Brain microvascular endothelial cell (primary cell): ENCODE measurements around the gene LMTK3.

ENCODE experiments used
- DNase-seq: peaks from one replicate; pipeline ENCODE4 v3.0.0-alpha.2; 2020
- H3K27ac ChIP-seq: fragments of 250-450 bp; sonication (Bioruptor Pico); 2 replicates; pipeline ENCODE4 v1.5.1; 2020; ENCODE audit warnings: mild to moderate bottlenecking, moderate library complexity
- H3K27me3 ChIP-seq: fragments of 250-450 bp; sonication (Bioruptor Pico); replicated peaks from 2 replicates; pipeline ENCODE4 v1.5.1; 2020; ENCODE audit warnings: mild to moderate bottlenecking
- H3K36me3 ChIP-seq: fragments of 250-450 bp; sonication (Bioruptor Pico); replicated peaks from 2 replicates; pipeline ENCODE4 v1.5.1; 2020; ENCODE audit warnings: mild to moderate bottlenecking
- H3K4me3 ChIP-seq: 2 replicates; pipeline ENCODE4 v1.5.1; 2011; ENCODE audit warnings: low read depth, mild to moderate bottlenecking, control low read depth, low read length, moderate library complexity
- in situ Hi-C: cut with HindIII; loops from 2 replicates; pipeline ENCODE4 v1.10.0; 2017; ENCODE audit warnings: low sequenced_read_pairs, low pct_ligation_motif_present
- TF ChIP-seq, protein P1 (sequence below): IDR thresholded peaks from 2 replicates; pipeline ENCODE4 v1.5.1; 2011; ENCODE audit warnings: low read depth, mild to moderate bottlenecking, moderate library complexity, low read length, control low read depth, inconsistent platforms; ENCODE audit errors: missing control alignments

LMTK3 gene

DNA sequence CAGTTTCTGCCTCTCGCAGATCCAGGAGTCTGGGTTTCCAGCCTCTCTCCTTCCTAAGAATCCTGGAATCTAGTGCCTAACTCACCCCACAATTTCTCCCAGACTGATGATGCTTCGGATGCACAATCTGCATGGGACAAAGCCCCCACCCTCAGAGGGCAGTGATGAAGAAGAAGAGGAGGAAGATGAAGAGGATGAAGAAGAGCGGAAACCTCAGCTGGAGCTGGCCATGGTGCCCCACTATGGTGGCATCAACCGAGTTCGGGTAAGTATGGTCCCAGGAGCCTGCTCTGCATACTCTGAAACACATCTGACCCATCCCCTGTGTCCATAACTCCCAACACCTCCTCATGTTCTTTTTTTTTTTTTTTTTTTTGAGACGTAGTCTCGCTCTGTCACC is 65.1 kb downstream of the LMTK3 start:
- Histone ChIP-seq H3K27me3 (peaks cover 17% of the 10 kb centered on the region), H3K36me3 (peaks cover 41% of the 10 kb centered on the region), H3K27ac (peak overlapping the region; percentile 81), H3K4me3 (peak overlapping the region; percentile 97)
- TF ChIP-seq, protein P1, sequence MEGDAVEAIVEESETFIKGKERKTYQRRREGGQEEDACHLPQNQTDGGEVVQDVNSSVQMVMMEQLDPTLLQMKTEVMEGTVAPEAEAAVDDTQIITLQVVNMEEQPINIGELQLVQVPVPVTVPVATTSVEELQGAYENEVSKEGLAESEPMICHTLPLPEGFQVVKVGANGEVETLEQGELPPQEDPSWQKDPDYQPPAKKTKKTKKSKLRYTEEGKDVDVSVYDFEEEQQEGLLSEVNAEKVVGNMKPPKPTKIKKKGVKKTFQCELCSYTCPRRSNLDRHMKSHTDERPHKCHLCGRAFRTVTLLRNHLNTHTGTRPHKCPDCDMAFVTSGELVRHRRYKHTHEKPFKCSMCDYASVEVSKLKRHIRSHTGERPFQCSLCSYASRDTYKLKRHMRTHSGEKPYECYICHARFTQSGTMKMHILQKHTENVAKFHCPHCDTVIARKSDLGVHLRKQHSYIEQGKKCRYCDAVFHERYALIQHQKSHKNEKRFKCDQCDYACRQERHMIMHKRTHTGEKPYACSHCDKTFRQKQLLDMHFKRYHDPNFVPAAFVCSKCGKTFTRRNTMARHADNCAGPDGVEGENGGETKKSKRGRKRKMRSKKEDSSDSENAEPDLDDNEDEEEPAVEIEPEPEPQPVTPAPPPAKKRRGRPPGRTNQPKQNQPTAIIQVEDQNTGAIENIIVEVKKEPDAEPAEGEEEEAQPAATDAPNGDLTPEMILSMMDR, result no peak
- in situ Hi-C loops, result no loop called here
- no peak for DNase-seq

DNA sequence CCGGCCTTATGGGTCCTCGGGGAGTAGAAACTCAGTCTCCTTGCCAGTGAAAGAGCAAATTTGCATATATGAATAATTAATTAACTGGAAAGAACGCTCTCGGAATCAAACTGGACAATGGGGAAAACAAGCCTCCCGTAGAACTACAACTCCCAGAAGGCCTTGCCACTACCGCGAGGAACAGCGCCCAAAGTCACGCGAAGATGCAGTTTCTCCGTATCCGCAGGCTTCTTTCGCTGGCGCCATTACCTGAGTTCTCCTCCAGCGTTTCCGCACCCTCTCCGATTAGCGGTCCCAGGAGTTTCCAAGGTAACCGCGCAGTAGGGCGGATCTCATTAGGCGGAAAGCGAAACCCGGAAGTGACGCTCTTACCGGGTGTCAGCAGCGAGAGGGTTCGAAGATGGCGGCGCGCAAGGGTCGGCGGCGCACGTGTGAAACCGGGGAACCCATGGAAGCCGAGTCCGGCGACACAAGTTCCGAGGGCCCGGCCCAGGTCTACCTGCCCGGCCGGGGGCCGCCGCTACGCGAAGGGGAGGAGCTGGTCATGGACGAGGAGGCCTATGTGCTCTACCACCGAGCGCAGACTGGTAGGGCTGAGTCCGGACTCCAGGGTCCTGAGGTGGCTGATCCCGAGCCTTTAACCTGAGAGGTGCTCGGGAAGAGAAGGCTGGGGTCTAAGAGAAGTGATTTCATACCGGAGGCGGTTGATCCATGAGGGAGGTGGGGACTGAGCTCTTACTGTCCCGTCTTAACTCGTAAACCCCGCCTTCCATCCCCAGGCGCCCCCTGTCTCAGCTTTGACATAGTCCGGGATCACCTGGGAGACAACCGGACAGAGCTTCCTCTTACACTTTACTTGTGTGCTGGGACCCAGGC is 65.8 kb downstream of the LMTK3 start, which contains the start of gene GRWD1:
TSS of gene GRWD1 (plus strand) at position 378 of the 876 bp plus-strand sequence. CDS start at position 401, 23 bp downstream.
- Histone ChIP-seq H3K27me3 (peaks cover 17% of the 10 kb centered on the region), H3K4me3 (peak within 1 kb of the TSS; percentile 97), H3K36me3 (peaks cover 33% of the 10 kb centered on the region), H3K27ac (peak within 1 kb of the TSS; percentile 81)
- DNase-seq, result peak; percentile 95
- TF ChIP-seq, protein P1, result peak; percentile 45
- in situ Hi-C loops, result no loop called here

DNA sequence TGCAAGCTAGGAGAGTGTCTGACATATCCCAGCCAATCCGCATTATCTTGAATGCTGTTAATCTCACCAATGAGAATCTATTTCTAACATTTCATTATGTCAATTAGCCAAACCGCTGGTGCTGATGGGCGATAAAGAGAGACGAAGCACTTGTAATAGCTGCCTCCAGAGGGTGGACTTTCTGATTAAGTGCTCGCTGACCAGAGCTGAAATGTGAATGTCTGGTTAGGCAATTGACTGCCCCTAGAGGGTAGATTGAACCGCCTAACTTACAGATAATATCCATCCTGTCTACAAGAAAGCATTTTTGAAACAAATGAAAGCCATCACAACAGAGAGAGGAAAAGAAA is 66.4 kb downstream of the LMTK3 start:
- in situ Hi-C loops, result no loop called here
- Histone ChIP-seq H3K36me3 (peaks cover 27% of the 10 kb centered on the region), H3K27me3 (peaks cover 17% of the 10 kb centered on the region), H3K4me3 (peak overlapping the region; percentile 97), H3K27ac (peak overlapping the region; percentile 81)
- TF ChIP-seq, protein P1, result peak; percentile 79
- DNase-seq, result peak; percentile 92

DNA sequence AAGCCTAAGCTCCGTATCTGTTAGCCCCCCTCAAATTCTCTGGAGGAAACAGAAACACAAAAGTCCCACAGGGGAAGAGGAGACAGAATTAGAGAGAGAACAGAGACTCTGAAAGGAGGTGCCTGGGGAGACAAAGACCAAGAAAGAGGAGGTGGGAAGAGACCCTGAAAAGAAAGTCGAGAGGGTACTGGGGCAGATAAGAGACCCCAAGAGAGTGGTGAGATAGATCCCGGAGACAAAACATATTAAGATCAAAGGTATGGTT is 66.8 kb downstream of the LMTK3 start:
- Histone ChIP-seq H3K27ac (no peak overlapping the region), H3K27me3 (peaks cover 17% of the 10 kb centered on the region), H3K36me3 (peaks cover 25% of the 10 kb centered on the region), H3K4me3 (peak overlapping the region; percentile 97)
- no peak for DNase-seq
- TF ChIP-seq, protein P1, result no peak
- in situ Hi-C loops, result no loop called here

DNA sequence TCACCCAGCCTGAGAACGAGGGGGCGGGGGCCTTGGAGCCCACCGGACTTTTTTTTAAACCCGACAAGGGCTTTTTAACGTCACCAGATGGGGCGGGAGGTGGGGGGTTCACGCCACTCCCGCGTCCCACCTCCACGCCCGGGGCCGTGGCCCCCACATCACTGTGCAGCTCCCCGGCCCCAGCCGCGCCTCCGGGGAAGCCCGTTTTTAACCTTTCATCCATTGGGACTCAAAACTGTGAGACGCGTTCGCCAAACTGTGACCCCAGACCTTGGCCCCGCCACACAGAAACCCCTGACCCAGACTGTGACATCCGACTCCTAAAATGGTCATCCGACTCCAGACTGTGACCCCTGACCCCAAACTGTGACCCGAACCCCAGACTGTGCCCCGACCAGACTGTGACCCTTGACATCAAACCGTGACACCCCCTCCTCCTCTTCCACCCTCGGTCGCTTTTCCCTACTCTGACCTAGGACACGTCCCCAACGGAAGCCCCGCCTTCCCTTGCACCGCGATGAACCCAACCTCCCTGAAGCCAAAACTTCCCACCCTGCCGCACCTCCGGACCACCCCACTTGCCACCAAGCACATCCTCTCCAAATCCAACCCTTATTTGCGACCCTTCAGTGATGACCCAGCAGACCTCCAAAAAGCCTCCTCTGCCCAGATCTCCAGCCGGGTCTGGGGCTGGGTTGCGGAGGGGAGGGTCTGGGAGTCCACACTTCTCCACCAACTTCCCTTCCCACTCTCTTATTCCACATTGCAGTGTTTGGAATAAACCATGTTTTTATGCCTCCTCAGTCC is 67.3 kb downstream of the LMTK3 start:
- TF ChIP-seq, protein P1, result no peak
- no peak for DNase-seq
- Histone ChIP-seq H3K36me3 (peaks cover 21% of the 10 kb centered on the region), H3K27me3 (peaks cover 17% of the 10 kb centered on the region), H3K4me3 (peak overlapping the region; percentile 97), H3K27ac (no peak overlapping the region)
- in situ Hi-C loops, result no loop called here
